GM12873 (cell line): Measurements from ENCODE around the gene JCHAIN.
A peak's percentile ranks its signal among the peaks of the same experiment; 100 is the strongest.

Source experiments
- TF ChIP-seq, protein P1 (sequence below): IDR thresholded peaks from 2 replicates; pipeline ENCODE4 v1.5.1; 2012; ENCODE audit warnings: low read depth, mild to moderate bottlenecking, moderate library complexity, low read length, control low read depth; ENCODE audit not compliant: insufficient read depth; ENCODE audit errors: missing control alignments

The JCHAIN gene

DNA sequence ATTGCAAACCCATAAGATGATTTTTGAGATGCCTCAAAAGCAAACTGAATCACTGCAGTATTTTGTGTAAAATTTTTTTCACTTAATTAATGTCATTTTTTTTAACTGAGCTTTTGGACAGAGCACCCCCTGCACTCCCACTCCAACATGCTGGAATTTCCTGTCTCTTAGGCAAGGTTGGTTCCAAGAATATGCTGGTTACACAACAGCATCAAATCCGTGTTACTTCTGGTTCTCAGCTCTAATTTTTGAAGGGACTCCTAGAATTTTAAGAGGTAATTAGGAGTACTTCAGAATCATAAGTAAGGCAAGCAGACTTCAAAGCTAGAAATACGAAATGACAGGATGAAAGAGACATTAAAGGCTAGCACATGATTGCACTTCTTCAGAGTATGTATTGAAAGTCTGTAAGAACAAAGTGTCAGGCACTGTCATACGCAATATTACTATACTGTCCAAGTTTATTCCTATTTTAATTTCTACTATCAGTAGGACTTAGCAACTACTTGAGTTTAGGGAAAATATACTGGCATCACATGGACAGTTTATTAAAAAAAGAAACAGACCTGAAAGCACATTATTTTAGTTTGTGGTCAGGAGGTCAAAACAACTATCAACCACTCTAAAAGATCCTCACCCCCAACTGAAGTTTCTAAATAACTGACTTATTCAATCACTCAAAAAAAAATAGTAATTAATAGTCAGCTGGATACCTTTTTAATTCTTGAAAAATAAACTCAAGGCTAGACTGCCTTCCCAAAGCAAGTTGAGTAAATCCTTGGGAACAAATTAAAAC lies 1.6 kb upstream of the JCHAIN start:
- TF ChIP-seq, protein P1, sequence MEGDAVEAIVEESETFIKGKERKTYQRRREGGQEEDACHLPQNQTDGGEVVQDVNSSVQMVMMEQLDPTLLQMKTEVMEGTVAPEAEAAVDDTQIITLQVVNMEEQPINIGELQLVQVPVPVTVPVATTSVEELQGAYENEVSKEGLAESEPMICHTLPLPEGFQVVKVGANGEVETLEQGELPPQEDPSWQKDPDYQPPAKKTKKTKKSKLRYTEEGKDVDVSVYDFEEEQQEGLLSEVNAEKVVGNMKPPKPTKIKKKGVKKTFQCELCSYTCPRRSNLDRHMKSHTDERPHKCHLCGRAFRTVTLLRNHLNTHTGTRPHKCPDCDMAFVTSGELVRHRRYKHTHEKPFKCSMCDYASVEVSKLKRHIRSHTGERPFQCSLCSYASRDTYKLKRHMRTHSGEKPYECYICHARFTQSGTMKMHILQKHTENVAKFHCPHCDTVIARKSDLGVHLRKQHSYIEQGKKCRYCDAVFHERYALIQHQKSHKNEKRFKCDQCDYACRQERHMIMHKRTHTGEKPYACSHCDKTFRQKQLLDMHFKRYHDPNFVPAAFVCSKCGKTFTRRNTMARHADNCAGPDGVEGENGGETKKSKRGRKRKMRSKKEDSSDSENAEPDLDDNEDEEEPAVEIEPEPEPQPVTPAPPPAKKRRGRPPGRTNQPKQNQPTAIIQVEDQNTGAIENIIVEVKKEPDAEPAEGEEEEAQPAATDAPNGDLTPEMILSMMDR = no peak

DNA sequence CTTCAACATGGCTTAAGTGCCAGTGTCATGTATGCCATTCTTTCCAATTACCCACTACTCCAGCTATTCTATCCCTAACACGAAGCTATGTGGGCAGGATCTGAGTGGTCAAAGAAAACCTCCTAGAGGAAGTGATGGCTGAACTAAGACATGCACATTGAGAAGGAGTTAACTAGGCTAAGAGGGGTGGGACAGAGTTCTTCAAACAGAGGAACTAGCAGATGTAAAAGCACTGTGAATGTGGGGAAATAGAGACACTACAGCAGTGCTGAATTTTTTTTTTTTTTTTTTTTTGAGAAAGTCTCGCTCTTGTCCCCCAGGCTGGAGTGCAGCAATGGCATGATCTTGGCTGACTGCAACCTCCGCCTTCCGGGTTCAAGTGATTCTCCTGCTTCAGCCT lies 6.2 kb downstream of the JCHAIN start:
- TF ChIP-seq, protein P1 = no peak

DNA sequence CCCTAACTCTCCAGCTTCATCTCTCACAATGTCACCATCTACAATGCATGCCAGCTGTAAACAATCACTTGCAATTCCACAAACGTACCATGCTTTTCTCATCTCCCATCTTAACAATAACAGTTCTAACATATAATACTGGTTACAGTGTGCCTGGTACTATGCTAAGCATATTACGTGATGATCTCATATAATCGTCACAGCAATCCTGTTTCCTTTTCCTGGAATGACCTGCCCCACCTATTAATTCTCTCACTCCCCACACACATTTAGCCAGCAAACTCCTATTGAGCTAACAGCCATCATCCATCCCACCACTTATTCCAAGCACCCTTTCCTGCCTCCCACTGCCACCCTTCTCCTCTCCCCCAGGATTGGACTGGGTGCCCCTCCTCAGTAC lies 7.9 kb downstream of the JCHAIN start:
- TF ChIP-seq, protein P1 = no peak

DNA sequence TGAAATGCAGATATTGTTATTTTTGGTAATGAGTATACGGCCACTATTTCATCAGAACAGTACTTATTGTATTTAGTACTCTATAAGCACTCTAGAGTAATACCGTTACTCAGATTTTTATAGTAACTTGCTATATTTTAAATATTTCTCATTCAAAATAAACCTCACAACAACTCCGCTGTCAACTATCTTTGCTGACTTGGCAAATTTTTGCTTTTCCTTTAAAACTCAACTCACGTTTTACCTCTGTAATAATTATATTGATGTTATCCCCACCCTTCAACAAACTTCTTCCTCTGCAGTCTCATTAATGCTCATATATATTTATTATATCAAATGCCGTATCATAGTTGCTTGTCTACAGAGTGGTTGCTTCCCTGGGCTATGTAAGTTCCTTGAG lies 9.0 kb downstream of the JCHAIN start:
- TF ChIP-seq, protein P1 = no peak

DNA sequence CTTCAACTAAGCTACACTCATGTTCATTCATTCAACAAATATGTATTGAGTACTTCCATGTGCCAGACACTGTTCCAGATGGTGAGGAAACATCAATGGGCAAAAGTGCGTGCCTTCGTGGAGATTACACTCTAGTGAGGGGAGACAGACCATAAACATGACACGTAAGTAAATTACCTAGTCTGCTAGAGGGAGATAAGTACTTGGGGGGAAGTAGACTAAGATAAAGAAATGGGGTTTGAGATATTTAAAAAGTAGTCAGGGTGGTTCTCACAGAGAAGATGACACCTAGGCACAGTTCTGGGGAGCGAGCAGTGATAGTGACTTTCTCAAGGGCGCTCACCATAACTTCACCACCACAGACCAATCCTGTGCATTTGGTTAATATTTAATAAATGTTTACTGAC lies 11.7 kb downstream of the JCHAIN start:
- TF ChIP-seq, protein P1 = no peak

DNA sequence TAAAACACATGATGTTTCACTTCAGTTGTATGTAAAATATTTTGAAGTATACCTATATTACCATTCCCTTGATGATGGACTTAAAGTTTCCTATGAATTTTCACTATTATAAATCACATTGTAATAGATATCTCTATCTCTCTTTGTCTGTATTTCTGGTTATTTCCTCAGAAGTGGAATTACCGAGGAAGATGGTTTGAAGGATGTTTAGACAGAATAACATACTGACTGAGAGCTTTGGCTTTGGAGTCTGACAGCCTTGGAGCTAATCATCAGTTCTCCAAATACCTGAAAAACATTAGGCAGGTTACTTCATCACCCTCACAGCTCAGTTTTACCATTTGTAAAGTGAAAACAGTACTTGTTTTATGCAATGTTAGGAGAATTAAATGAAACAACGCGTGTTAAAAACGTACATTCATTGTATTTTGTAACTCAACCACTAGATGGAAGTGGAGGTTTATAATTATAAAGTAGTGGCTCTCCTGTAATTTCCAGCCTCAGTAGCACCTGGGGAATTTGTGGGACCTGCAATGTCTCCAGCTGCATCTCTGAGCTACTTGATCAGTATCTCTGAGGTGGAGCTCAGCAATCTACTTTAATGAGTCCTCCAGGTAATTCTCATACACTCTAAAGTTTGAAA lies 14.3 kb downstream of the JCHAIN start:
- TF ChIP-seq, protein P1 = peak; percentile 46

DNA sequence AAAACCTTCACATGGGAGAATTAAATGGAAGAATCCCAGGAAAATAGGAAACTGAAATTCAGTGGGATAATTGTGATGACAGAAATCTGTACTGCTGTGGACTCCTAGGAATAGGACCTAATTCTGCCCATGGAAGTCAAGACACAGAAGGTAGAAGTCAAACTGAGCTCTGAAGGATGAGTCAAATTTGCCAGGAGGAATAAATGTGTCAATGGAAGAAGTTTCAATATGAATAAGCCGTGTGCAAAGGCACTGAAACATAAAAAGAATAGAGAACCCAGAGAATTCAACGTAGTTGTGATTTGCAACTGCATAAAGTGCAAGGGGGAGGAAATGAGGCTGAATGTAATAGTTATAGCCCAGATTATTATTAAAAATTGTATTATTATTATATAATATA lies 26.1 kb downstream of the JCHAIN start:
- TF ChIP-seq, protein P1 = no peak
